Peyer's patch (tissue), 4 donors: ENCODE measurements around the gene PTGR3. TPM values are rescaled to one million over a fixed set of nuclear protein-coding genes. Genes with fewer than 3 reads are reported as not detected.

ENCODE experiments used
- DNase-seq, 3 donors: peaks; one replicate each; pipeline ENCODE4 v3.0.0-alpha.2; 2017 to 2019
- H3K27ac ChIP-seq, 4 donors: fragments of 200-600 bp; sonication (generic); one replicate each; pipeline ENCODE4 v1.5.1; 2016 to 2019
- H3K27me3 ChIP-seq, 2 donors: fragments of 200-600 bp; sonication (generic); one replicate each; pipeline ENCODE4 v1.5.1; 2019
- H3K36me3 ChIP-seq, 3 donors: fragments of 200-600 bp; sonication (generic); one replicate each; pipeline ENCODE4 v1.5.1; 2016 to 2019
- H3K4me1 ChIP-seq, 4 donors: fragments of 200-600 bp; sonication (generic); one replicate each; pipeline ENCODE4 v1.5.1; 2016 to 2019
- H3K4me3 ChIP-seq, 4 donors: fragments of 200-600 bp; sonication (generic); 1 replicate in 3 of 4; 2 replicates in 1 of 4; pipeline ENCODE4 v1.5.1; 2016 to 2019; ENCODE audit warnings: mild to moderate bottlenecking in 1 of 4
- H3K9me3 ChIP-seq, 4 donors: fragments of 200-600 bp; sonication (generic); one replicate each; pipeline ENCODE4 v1.5.1; 2016 to 2019; ENCODE audit warnings: mild to moderate bottlenecking in 1 of 4
- CTCF ChIP-seq, 6 experiments: fragments of 450-650 bp in 4 of 6; fragments of 200-600 bp in 2 of 6; sonication (generic) in 1 of 6; IDR thresholded peaks; one replicate each; pipeline ENCODE4 v1.5.1; 2017 to 2019; ENCODE audit warnings: antibody characterized with exemption in 6 of 6, mild to moderate bottlenecking in 3 of 6, moderate library complexity in 1 of 6
- POLR2A ChIP-seq, 2 donors: fragments of 450-650 bp; IDR thresholded peaks; one replicate each; pipeline ENCODE4 v1.5.1; 2017; ENCODE audit warnings: antibody characterized with exemption in 2 of 2, mild to moderate bottlenecking in 2 of 2, moderate library complexity in 2 of 2
- total RNA-seq, 4 donors: library from RNA; depleted of rRNA; stranded (reverse); fragments of >200 nt; gene quantifications; one replicate each; pipeline ENCODE4 v1.1.0, GENCODE V29; 2016

PTGR3 gene
- total RNA-seq, 4 donors from 2014 or later = 19.6 to 24.1 (median 20.8) TPM

- no peaks in the 10 kb centered on the region for H3K9me3 ChIP-seq
- H3K27me3 ChIP-seq = no peaks in the 10 kb centered on the region
- TF ChIP-seq POLR2A (IDR thresholded peaks at IDR 0.05) (no peak), CTCF (IDR thresholded peaks at IDR 0.05) (no peak)
- H3K4me3 ChIP-seq = peak overlapping the region; percentile 65 to 94 (median 80)
- H3K36me3 ChIP-seq = no peaks in the 10 kb centered on the region
- peaks cover 0 to 54% (median 13%) of the 10 kb centered on the region in 4 donors for H3K4me1 ChIP-seq
- no peak for DNase-seq
- H3K27ac ChIP-seq = peak overlapping the region; percentile 65 to 89 (median 84)
Observed at GRCh38 chr18:75211626-75211952, 2.6 kb upstream of the PTGR3 start.

- peak in 2 of 3 donors; percentile 51 to 62 for DNase-seq
- Histone ChIP-seq H3K27ac (peak overlapping the region; percentile 84 to 100 (median 96)), H3K36me3 (no peaks in the 10 kb centered on the region), H3K4me3 (peak overlapping the region; percentile 94 to 100 (median 96)), H3K27me3 (no peaks in the 10 kb centered on the region), H3K9me3 (no peaks in the 10 kb centered on the region), H3K4me1 (peaks cover 0 to 54% (median 11%) of the 10 kb centered on the region in 4 donors)
- TF ChIP-seq POLR2A (IDR thresholded peaks at IDR 0.05) (no peak), CTCF (IDR thresholded peaks at IDR 0.05) (no peak)
Observed at GRCh38 chr18:75211002-75211621, 2.2 kb upstream of the PTGR3 start.

- TF ChIP-seq CTCF (IDR thresholded peaks at IDR 0.05) = no peak
- peak; percentile 85 to 91 for TF ChIP-seq POLR2A (IDR thresholded peaks at IDR 0.05)
- peak within 1 kb of the TSS; percentile 84 to 100 (median 96) for H3K27ac ChIP-seq
Observed at GRCh38 chr18:75210274-75211001, 1.5 kb upstream of the PTGR3 start, which contains the start of gene TSHZ1. TSS of gene TSHZ1 (plus strand) at chr18:75210797. CDS start at chr18:75211877, 1,080 bp downstream.

GRCh38 chr18:75209951-75210258 lies 966 bp upstream of the PTGR3 start:
- no peaks in the 10 kb centered on the region for H3K9me3 ChIP-seq
- H3K27me3 ChIP-seq = no peaks in the 10 kb centered on the region
- TF ChIP-seq CTCF (IDR thresholded peaks at IDR 0.05) = no peak
- no peak for TF ChIP-seq POLR2A (IDR thresholded peaks at IDR 0.05)
- H3K36me3 ChIP-seq = no peaks in the 10 kb centered on the region
- peaks cover 0 to 55% (median 8%) of the 10 kb centered on the region in 4 donors for H3K4me1 ChIP-seq
- H3K4me3 ChIP-seq = peak overlapping the region; percentile 94 to 100 (median 96)
- H3K27ac ChIP-seq = peak overlapping the region; percentile 84 to 100 (median 96)
- no peak for DNase-seq

More at GRCh38 chr18:75210274-75211001, 1.5 kb upstream of the PTGR3 start, which contains the start of gene TSHZ1:
- no peaks in the 10 kb centered on the region for H3K9me3 ChIP-seq
- peak within 1 kb of the TSS; percentile 94 to 100 (median 96) for H3K4me3 ChIP-seq
- no peaks in the 10 kb centered on the region for H3K36me3 ChIP-seq
- peaks cover 0 to 54% (median 8%) of the 10 kb centered on the region in 4 donors for H3K4me1 ChIP-seq
- no peaks in the 10 kb centered on the region for H3K27me3 ChIP-seq
- DNase-seq = peak in 2 of 3 donors; percentile 78 to 89

- Histone ChIP-seq H3K36me3 (no peaks in the 10 kb centered on the region), H3K9me3 (no peaks in the 10 kb centered on the region), H3K27ac (peak overlapping the region; percentile 84 to 100 (median 96)), H3K4me1 (peaks cover 0 to 55% (median 14%) of the 10 kb centered on the region in 4 donors), H3K4me3 (peak overlapping the region; percentile 94 to 100 (median 96)), H3K27me3 (no peaks in the 10 kb centered on the region)
- TF ChIP-seq POLR2A (IDR thresholded peaks at IDR 0.05) (no peak), CTCF (IDR thresholded peaks at IDR 0.05) (no peak)
- DNase-seq = peak; percentile 44 to 78 (median 69)
Observed at GRCh38 chr18:75208836-75209128, 157 bp downstream of the PTGR3 start.
